VCaP (cell line): ENCODE data around the gene TRPM3.

Experiments
- H3K27ac ChIP-seq: fragments of 450-650 bp; 2 replicates; pipeline ENCODE4 v1.5.1; 2017
- CTCF ChIP-seq: fragments of 450-650 bp; conservative IDR thresholded peaks from 2 replicates; pipeline ENCODE4 v1.5.1; 2017; ENCODE audit warnings: mild to moderate bottlenecking, moderate library complexity

The TRPM3 gene

GRCh38 chr9:70792796-70793195 is 328.6 kb downstream of the TRPM3 start:
- TF ChIP-seq CTCF: no peak
- H3K27ac ChIP-seq: no peak overlapping the region

- TF ChIP-seq CTCF: no peak
- H3K27ac ChIP-seq: no peak overlapping the region
Observed at GRCh38 chr9:70791936-70792335, 329.5 kb downstream of the TRPM3 start.

- TF ChIP-seq CTCF: no peak
- H3K27ac ChIP-seq: no peak overlapping the region
Observed at GRCh38 chr9:70789086-70789485, 332.3 kb downstream of the TRPM3 start.

GRCh38 chr9:70784456-70784855 is 337.0 kb downstream of the TRPM3 start:
- H3K27ac ChIP-seq: no peak overlapping the region
- no peak for TF ChIP-seq CTCF

- H3K27ac ChIP-seq: no peak overlapping the region
- TF ChIP-seq CTCF: no peak
Observed at GRCh38 chr9:70778568-70778967, 342.9 kb downstream of the TRPM3 start.

GRCh38 chr9:70773579-70773978 is 347.8 kb downstream of the TRPM3 start:
- H3K27ac ChIP-seq: no peak overlapping the region
- TF ChIP-seq CTCF: no peak

GRCh38 chr9:70772601-70773000 is 348.8 kb downstream of the TRPM3 start:
- H3K27ac ChIP-seq: no peak overlapping the region
- no peak for TF ChIP-seq CTCF

GRCh38 chr9:70765946-70766345 is 355.5 kb downstream of the TRPM3 start:
- TF ChIP-seq CTCF: no peak

More at GRCh38 chr9:70765946-70766345, 355.5 kb downstream of the TRPM3 start:
- no peak overlapping the region for H3K27ac ChIP-seq
